HG03469 (cell line): Measurements from ENCODE around the gene AFF3.
"Not testable (repeated sequence)": the region's sequence is repeated elsewhere in the genome, so short reads cannot be mapped to it uniquely, and the experiment has no call there.

Source experiments
- ATAC-seq: cut with Tn5 transposase; IDR thresholded peaks from one replicate; pipeline ENCODE4 v1.9.1; 2021; ENCODE audit warnings: mild to moderate bottlenecking, moderate library complexity, moderate number of reproducible peaks; ENCODE audit not compliant: unreplicated experiment

AFF3 gene

DNA sequence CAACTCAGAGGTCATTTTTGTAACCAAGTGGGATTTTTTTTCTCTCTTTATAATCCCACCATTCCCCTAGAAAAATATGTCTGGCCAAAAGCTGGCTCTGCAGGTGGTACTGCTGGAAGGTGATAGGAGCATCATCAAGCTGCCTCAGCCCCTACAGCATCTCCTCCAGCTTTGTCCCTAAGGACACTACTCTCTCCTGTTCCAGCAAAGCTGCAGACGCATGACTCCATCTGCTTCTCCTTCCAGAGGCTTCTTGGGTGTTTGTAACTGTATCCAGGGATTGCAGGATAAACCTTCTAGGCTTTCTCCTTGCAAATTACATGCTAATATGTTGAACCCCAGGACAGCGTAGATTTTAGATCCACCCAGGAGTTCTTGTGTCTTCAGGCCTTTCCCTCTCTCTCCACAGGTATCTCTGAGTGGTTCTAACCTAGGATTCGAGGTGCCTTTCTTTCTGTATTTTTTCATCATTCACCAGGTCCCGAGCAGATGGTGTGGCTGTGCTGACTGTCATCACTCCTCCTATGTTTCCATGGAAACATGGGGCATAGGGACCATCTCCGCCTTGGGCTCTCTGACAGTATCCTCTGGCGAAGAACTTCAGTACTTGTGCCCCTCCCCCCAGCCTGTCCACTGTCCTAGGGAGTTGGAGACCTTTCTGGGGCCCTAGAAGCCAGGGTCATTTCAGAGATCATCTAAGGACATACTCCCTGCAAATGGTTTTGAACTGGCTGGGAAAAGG lies 34.3 kb downstream of the AFF3 start:
- ATAC-seq: no peak

DNA sequence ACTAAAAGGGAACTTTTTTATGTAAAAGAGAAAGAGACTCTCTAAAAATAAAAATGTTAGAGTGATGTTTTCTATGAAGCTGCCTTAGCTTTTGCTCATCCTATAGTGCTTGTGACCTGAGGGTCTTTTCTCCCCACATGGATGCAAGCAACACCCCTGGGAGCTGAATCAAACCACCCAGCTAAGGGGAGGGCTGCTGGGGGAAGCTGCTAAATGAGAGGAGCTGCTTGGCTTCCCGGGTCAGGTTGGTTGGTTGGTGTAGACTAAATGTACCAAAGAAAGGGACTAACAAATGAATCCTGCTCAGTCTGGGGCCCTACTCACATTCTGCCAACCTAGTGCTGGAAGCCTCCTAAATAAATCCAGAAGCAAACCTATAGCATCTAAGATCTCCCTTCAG lies 35.0 kb downstream of the AFF3 start:
- no peak for ATAC-seq

DNA sequence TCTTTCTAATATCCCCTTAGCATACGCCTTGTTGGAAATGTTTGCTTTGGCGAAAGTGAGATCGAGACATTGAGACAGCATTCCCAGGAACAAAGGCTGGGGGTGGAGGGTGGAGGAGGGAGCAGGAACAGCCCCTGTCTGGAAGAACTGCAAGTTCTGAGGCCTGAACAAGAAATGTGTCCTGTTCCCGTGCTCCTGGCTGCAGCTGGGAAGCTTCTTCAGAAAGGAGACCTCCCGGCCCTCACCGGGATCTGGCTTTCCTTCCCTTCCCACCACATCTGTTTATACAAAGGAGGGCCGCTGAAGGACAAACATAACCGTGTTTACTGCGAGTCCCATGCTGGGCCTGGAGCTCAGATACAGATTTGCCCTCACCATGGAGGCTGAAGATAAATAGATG lies 35.9 kb downstream of the AFF3 start:
- ATAC-seq: no peak

DNA sequence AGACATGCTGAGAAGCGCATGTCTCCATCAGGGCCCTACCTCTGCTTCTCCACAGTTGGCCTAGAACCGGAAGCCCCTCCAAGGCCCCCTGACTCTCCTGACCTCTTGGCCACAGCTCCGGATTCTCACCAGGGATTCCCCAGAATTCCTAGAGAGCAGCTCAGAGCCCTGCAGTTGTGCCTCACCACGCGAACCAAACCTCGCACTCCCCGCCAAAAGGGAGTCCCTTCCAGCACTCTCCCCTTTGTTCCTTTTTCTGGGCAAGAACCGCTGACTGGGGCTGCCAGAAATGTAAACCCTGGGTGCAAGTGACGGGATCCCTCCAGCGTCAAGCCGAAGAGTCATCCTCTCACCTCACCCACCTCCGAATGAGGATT lies 36.7 kb downstream of the AFF3 start:
- no peak for ATAC-seq

DNA sequence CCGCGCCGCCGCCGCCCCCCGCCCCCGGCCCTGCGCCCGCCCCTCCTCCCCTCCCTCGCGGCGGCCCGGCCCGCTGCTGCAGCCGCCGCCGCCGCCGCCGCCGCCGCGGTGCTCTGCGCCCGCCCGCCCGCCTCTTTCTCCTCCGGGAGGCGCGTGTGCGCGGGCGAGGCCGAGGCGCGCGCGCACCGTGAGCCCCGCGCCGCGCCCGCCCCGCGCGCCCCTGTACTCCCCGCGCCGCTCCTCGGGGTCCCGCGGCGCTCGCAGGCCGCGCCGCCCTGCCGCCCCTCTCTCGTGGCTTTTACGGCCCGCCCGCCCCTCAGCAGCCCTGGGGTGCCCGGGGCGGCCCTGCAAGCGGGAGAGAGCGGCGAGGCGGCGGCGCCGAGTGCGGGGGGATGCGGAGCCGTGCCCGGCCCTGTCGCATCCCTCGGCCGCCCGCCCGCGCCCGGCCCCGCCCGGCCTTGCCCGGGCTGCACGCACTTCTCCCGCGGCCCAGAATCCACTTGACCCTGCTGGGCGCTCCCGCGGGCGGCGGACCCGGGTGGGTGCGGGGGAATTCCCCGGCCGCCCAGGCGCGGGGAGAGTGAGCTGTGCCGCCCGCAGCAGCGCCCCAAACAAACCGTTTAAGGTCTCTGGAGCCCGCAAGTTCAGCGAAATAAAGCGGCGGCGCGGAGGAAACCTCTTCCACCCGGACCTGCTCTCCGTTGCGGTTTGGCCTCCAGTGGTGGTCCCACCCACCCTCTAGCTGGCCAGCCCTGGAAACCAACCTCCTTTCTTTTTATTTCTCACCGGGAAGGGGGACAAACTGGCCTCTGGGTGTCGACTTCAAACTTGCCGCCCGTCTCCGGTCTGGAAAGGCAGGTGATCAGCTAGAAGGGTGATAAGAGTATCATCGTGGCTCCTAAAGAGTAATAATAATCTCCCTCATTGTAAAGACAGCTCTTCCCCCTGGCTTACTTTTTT lies 37.4 kb downstream of the AFF3 start:
- ATAC-seq: no peak

DNA sequence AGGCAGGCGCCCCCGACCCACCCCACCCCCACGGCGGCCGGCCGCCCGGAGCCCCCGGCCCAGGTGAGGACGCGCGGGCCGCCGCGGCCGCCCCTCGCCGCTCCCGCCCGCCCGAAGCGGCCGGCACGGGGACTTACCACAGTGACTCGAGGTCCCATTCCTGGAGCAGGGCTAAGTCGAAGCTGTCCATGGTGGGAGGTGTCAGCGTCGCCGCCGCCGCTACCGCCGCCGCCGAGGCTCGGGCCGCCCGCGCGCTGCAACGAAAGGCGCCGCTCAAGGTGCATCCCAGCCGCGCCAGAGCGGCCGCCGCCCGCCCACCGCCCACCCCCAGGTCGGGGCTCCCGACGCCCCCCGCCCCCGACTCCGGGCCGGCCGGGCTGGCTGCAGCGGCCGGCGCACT lies 38.1 kb downstream of the AFF3 start:
- not testable (repeated sequence) for ATAC-seq

DNA sequence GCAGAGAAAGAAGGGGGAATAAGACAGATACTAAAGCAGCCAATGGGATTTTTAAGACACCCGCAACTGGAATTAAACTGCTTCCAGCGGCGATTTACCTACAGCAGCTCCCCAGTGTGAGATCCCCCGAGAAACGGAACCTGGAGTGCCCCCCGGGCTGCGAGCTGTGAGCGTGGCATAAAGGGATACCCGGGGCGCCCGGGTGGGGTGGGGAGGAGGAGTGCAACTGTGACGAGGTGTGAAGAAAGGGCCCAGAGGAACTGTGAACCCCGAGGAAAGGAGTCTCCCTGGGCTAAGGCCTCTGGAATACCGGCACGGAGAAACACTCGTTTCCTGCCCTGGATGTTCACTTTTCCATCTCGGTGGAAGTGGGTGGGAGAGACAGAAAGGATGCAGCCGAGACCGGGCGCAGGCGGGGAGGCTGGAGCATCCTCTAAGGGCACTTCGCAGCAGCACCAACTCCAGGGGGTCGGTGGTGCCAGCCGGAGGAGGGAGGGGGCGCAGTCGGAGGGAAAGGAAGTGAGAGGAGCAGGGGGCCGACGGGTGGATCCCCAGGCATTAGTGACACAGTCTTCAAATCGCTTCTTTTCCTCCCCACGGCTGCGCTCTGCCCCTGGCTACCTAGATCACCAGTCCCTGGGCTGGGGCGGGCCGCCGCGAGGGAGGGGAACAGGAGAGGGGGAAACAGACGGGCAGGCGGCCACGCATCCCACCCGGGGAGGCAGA lies 38.7 kb downstream of the AFF3 start:
- not testable (repeated sequence) for ATAC-seq

DNA sequence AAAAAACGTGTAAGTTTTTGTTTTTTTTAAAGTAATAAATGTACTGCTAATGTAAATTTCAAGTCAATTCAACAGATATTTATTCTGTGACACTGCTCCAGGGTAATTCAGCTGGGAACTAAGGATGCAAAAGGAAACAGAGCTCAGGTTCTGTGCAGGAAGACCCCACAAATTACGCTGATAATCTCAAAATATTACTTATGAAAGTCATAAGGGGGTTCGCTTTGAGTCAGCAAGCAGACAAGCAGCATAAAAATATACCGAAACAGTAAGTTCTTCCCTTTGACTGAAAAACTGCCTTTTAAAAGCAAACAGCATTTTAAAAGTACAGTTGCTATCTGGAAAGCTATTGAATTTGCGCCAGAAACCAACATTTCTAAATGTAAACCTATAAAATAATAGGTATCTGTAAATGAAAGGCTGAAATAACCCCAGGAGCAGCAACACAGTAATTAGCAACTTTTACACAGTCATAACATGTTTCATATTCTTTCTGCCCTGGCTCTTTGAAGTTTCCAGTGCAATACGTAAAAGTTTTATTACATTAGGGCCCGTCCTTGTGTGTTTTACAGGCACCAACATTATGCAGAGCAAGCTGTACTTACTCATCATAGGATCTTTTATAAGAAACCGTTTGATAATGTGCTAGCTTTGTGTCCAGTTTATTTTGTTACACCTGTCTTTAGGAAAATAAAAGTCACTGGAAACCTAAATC lies 39.8 kb downstream of the AFF3 start:
- not testable (repeated sequence) for ATAC-seq

DNA sequence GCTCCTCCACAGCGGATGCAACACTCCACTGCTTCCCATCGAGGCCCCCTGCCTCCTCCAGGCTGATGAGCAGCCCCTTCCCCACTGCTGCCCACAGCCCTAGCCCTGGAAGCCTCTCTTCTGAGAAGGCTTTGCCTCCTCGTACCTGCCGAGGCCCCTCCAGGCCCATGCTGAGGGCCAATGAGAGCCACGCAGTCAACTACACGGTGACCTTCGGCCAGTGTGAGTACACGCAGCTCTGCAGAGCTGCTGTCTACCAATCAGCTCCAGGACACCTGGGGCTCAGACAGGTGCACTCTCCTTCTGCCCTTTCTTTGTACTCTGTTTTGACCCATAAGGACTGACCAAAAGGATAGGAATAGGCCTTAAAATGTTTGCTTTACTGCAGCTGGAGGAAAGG lies 43.5 kb downstream of the AFF3 start:
- ATAC-seq: not testable (repeated sequence)

DNA sequence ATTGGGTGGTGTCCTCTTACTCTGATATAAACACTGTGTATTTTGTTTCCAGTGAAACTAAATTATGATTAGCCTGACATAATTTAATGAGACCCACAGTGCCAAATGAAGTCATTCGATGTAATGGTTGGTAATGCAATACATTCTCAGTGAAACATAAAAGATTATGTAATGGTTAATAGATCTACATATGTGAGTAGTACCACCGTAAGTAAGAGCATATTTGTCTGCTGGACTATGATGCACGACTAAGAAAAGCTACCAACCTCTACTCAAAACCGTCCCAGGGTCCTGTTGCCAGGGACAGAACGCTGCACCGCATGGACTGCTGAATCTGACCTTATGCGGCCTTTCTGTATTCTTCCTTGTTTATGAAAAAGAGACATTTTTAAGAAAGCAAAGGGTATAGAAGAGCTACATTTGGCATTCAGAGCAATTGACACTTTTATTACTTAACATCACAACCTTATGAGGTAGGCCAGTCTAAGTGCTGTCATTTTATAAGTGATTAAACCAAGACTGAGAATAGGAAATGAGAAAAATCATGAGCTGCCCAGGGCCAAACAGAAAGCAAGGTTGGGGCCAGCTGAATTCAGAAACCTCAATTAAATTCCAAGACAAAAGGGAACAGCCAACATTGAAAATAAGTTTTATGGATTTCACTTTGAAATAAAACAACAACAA lies 44.6 kb downstream of the AFF3 start:
- not testable (repeated sequence) for ATAC-seq

DNA sequence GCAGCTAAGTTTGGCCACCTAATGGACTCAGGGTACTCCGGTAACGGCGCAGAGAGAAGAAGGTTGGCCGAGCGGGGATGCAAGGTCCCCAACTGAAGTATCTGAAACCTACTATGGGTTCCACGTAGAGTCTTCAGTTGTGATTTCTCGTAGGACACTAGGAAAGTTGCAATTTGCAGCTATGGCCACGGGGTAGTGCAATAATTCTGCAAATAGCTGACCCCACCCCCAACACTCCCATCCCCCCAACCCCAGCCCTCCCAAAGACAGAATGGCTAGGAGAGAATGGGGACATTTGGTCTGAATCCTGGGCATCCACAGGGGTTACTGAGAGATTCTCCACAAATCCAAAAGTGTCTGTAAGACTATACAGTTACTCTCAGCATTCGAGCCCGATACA lies 46.5 kb downstream of the AFF3 start:
- not testable (repeated sequence) for ATAC-seq

DNA sequence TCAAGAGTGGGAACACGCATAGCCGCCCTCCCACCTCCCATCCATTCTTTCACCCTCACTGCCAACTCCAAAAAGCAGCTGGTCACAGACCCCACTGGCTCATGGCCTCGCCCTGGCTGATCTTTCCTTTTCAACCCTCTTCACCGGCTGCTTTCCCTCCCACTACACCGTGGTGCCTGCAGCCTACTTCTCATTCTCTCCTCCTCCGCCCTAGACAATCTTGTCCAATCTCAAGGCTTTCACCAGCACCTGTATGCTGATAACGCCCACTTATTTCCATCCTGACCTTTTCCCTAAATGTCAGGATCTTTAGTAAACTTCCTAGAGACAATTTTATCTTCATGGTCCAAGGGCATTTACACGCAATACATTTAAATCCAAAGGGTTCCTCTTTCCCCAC lies 50.6 kb downstream of the AFF3 start:
- not testable (repeated sequence) for ATAC-seq

DNA sequence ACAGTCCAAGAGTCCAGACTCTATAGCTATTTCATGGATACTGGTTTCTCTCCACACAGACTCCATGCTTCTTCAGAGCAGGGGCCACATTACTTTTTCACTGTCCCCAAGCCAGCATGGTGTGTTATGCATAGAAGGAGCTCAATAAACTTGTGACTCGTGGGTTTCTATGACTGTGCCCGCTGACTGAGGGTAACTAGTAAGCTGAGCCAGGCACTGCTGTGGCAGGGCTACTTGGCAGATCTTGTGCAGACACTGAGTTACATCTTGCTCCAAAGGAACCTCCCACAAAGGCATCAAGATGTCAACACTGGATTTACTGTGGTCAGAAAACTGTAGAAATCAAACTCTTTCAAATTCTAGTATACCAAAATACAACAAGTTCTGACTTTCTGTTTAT lies 56.6 kb downstream of the AFF3 start:
- not testable (repeated sequence) for ATAC-seq

DNA sequence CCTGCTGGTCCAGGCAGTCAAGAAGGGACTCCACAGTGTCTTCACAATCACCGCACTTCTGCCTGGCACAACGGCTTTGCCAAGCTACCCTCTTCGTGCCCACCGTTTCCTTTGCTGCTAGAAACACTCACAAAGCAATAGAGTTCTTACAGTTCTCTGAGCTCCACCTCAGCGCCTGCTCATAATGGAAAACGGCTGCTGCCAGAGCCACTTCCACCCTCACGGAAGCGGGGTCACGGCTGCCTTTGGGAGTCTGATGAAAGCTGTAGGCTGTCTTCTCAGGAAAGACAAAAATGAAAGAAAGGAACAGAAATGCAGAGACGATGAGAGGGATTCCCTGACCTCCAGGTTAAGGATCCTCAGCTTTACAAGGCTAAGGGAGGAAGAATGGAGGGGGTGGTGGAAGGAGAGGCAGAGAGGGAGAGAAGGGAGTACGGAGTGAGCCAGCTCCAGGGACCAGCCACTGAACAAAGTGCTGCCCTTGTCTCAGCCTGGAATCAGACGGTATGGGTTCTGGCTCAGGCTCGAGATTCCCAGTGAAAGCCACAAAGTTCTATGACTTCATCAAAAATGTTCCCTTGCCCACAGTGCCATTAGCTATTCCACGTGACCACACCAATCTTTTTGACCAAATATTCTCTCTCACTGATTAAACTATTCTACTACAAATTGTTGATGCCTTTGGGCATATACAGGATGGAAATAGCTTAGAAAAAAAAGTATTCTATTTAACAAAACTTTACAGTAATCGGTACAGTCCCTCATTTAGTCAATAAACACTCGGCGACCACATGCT lies 58.8 kb downstream of the AFF3 start:
- ATAC-seq: not testable (repeated sequence)

DNA sequence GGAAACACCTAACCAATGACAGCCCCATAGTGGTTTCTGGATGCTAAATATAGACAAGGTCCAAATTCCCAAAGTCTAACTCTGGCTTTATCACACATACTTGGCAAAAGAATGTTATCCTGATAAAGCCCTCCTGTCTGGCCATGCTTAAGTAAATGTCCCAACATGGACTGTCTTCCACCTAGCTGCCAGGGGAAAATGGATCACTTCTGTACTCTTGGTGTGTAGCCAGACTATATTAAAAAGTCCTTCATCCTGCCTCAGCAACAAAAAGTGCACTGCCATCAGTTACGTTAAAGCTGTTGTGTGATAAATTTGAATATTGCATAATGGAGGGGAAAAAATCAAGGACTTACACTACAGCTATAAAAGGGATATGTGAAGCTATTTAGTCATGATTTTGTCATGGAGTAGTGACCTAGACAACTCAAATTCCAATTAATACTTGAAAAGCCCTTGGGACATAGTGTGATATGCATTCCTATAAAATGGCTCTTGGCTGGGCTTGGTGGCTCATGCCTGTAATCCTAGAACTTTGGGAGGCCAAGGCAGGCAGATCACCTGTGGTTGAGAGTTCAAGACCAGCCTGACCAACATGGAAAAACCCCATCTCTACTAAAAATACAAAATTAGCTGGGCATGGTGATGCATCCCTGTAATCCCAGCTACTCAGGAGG lies 60.0 kb downstream of the AFF3 start:
- not testable (repeated sequence) for ATAC-seq

DNA sequence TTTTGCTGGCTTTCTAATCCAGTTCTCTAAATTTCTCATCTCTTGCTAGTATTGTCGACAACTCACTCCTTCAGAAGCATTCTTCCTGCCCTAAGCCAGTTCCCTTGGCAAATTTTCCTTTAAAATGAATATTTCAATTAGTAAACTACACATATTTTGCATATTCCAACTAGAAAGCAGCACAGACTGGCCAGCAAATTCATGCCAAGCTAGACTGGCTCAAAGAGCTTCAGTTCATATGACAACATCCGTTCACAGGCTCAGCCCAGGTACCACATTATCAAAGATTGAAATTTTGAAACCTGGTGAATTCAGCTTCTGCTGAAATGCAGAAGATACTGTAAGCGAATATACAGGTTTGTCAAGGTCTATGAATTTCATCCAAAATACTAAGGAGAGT lies 64.5 kb downstream of the AFF3 start:
- no peak for ATAC-seq

DNA sequence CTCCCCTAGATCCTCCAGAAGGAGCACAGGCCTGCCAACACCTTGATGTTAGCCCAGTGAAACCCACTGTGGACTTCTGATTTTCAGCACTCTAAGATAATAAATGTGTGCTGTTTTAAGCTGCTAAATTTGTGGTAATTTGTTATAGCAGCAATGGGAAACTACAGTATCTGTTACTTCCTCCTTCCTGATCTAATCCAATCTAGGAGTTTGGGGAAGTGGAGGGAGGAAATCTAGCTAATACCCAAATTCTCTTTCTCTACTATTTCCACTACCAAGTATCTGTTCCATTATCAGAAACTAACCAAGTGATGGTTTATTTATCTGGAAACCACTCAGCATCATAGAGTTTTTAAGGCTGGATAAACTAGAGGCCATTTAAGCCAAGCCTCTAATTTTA lies 64.9 kb downstream of the AFF3 start:
- no peak for ATAC-seq

DNA sequence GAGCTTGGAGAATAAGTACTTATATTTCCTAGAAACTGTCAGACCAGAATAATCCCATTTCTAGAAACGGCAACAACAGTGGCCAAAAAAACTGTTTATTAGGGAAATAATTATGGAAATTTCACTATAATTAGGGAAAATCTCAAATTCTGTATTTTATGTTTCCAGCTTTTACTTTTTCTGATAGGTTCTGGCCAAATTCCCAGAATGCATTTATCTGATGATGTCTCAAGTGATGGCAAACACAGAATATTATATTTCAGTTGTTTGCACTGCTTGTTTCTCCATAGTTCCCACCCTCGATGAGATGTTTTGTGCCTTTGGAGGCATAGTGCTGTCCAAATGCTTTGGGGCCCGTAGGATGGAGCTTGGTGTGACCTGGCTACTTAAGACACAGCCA lies 66.9 kb downstream of the AFF3 start:
- ATAC-seq: no peak

DNA sequence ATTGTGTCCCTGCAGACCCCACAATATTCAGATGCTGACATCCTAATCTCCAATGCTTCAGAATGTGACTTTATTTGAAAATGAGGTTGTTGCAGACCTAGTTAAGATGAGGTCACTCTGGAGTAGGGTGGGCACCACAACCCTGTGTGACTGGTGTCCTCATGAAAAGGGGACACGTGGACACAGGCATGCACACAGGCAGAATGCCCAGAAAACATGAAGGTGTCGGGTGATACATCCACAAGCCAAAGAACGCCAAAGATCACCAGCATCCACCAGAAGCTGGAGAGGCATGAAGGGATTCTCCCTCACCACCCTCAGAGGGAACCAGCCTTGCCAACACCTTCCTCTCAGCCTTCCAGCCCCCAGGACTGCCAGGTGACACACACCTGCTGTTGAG lies 69.3 kb downstream of the AFF3 start:
- no peak for ATAC-seq
